Colonic mucosa (tissue), 4 donors: ENCODE results near the gene PTPRN2. TPM values are rescaled to one million over a fixed set of nuclear protein-coding genes. Genes with fewer than 3 reads are reported as not detected.

ENCODE experiments used
- DNase-seq: peaks from one replicate; pipeline ENCODE4 v3.0.0-alpha.2; 2020
- H3K27ac ChIP-seq: fragments of 200-600 bp; one replicate; pipeline ENCODE4 v1.8.0; 2021
- H3K27me3 ChIP-seq: fragments of 200-600 bp; one replicate; pipeline ENCODE4 v1.8.0; 2021
- H3K36me3 ChIP-seq: fragments of 200-600 bp; one replicate; pipeline ENCODE4 v1.8.0; 2021
- H3K4me1 ChIP-seq: fragments of 200-600 bp; one replicate; pipeline ENCODE4 v1.8.0; 2021; ENCODE audit warnings: mild to moderate bottlenecking
- H3K4me3 ChIP-seq: fragments of 200-600 bp; one replicate; pipeline ENCODE4 v1.8.0; 2021
- H3K9ac ChIP-seq, 2 donors: one replicate each; pipeline ENCODE4 v1.7.0; 2013; ENCODE audit warnings: control low read depth in 2 of 2, low read depth in 2 of 2, low read length in 2 of 2
- H3K9me3 ChIP-seq: fragments of 200-600 bp; one replicate; pipeline ENCODE4 v1.8.0; 2021
- CTCF ChIP-seq: fragments of 200-600 bp; IDR thresholded peaks from one replicate; pipeline ENCODE4 v1.8.0; 2022; ENCODE audit warnings: antibody characterized with exemption, mild to moderate bottlenecking
- intact Hi-C: fragments of 100-400 bp; cut with DNase I; formaldehyde crosslinking; loops from one replicate; pipeline ENCODE4 v1.14.1; 2022
- total RNA-seq, 2 donors: library from RNA; stranded (reverse); fragmentation: NEBNext Ultra II Directional in 1 of 2; extraction: Animal tissue kit (Norgen Biotek cat#: 25700) in 1 of 2; gene quantifications; one replicate each; pipeline ENCODE4 v1.2.1, GENCODE V29; 2021
- donor health status: healthy.
- donor health status: DM: no; HTN: no; CAD: no.
- donor health status: DM: no; HTN: no; CAD: no.

Gene PTPRN2
- total RNA-seq, 2 donors from 2014 or later = 14.7 to 21.6 TPM

- H3K27me3 ChIP-seq = no peaks in the 10 kb centered on the region
- intact Hi-C loops = no loop called here
- H3K4me3 ChIP-seq = no peak overlapping the region
- no peak overlapping the region for H3K9ac ChIP-seq
- H3K27ac ChIP-seq = no peak overlapping the region
- TF ChIP-seq CTCF = no peak
- H3K4me1 ChIP-seq = no peaks in the 10 kb centered on the region
- H3K36me3 ChIP-seq = no peaks in the 10 kb centered on the region
- DNase-seq = no peak
- H3K9me3 ChIP-seq = no peaks in the 10 kb centered on the region
Observed at GRCh38 chr7:157770716-157771320, 816.8 kb downstream of the PTPRN2 start.

GRCh38 chr7:157769526-157770215 is 818.0 kb downstream of the PTPRN2 start:
- Histone ChIP-seq H3K9me3 (no peaks in the 10 kb centered on the region), H3K9ac (no peak overlapping the region), H3K4me3 (no peak overlapping the region), H3K36me3 (no peaks in the 10 kb centered on the region), H3K27ac (no peak overlapping the region), H3K4me1 (no peaks in the 10 kb centered on the region), H3K27me3 (no peaks in the 10 kb centered on the region)
- no peak for TF ChIP-seq CTCF
- no peak for DNase-seq
- intact Hi-C loops = no loop called here

- TF ChIP-seq CTCF = no peak
- H3K36me3 ChIP-seq = no peaks in the 10 kb centered on the region
- no peak overlapping the region for H3K27ac ChIP-seq
- no peaks in the 10 kb centered on the region for H3K9me3 ChIP-seq
- H3K9ac ChIP-seq = no peak overlapping the region
- H3K27me3 ChIP-seq = no peaks in the 10 kb centered on the region
- intact Hi-C loops = no loop called here
- H3K4me1 ChIP-seq = no peaks in the 10 kb centered on the region
- DNase-seq = no peak
- H3K4me3 ChIP-seq = no peak overlapping the region
Observed at GRCh38 chr7:157769086-157769485, 818.5 kb downstream of the PTPRN2 start.

GRCh38 chr7:157768198-157768597 is 819.4 kb downstream of the PTPRN2 start:
- no peak for TF ChIP-seq CTCF
- DNase-seq = no peak
- no peaks in the 10 kb centered on the region for H3K27me3 ChIP-seq

GRCh38 chr7:157767506-157768197 is 820.0 kb downstream of the PTPRN2 start:
- intact Hi-C loops = no loop called here
- H3K4me1 ChIP-seq = no peaks in the 10 kb centered on the region
- TF ChIP-seq CTCF = no peak
- no peak overlapping the region for H3K4me3 ChIP-seq
- H3K9ac ChIP-seq = no peak overlapping the region
- H3K36me3 ChIP-seq = no peaks in the 10 kb centered on the region
- DNase-seq = no peak
- no peaks in the 10 kb centered on the region for H3K27me3 ChIP-seq
- no peak overlapping the region for H3K27ac ChIP-seq
- H3K9me3 ChIP-seq = no peaks in the 10 kb centered on the region

More at GRCh38 chr7:157768198-157768597, 819.4 kb downstream of the PTPRN2 start:
- intact Hi-C loops = no loop called here
- Histone ChIP-seq H3K4me1 (no peaks in the 10 kb centered on the region), H3K9me3 (no peaks in the 10 kb centered on the region), H3K4me3 (no peak overlapping the region), H3K27ac (no peak overlapping the region), H3K9ac (no peak overlapping the region), H3K36me3 (no peaks in the 10 kb centered on the region)
